ENCODE measurements around the gene ELP4. TPM values are rescaled to one million over a fixed set of nuclear protein-coding genes. Genes with fewer than 3 reads are reported as not detected.

Gene ELP4
- total and polyA plus RNA-seq, 9 of the 15 experiments (the other 6 are each of a cell fraction or from before 2014, with no cell fraction given): 24.1 to 60.3 (median 38.7) TPM

DNA sequence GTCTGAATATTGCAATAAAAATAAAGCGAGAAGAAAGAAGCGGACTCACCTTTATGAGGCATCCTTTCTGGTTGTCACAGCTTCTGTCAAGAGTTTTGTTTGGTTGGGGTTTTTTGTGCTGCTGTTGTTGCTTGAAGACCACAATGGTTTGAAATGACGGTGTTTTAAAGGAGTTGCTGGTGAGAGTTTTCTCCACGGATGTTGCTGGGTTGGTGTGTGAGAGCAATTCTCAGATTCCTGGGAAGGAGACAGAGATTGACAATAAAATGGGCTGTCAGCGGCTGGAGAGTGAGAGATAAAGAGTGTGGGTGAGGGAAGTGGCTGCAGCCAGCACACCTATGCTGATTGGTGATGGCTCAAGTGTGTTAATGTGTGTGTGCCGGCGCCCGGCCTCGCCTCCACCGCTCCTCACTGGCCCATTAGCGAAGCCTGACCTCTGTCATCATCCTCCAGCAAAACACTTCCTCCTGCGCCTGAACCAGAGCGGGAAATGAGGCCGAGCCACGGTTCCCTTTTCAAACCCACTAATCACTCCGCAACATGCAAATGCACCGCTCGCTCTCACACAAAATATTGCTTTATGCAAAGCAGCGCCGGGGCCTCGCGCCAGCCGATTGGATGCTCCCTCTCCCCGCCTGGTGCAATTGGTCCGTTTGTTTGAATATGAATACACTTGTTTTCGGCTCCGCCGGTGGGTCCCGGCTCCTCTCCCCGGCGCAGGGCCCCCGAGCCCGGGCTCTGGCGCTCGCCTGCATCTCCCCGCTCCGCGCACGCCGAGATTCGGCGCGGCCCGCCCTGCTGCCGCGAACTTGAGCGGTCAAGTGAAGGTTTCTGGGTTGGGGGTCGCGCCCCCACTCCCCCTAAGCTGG, 301.4 kb downstream of the ELP4 start, which contains the start of gene PAX6 (continued):
- TF ChIP-seq, protein P1, sequence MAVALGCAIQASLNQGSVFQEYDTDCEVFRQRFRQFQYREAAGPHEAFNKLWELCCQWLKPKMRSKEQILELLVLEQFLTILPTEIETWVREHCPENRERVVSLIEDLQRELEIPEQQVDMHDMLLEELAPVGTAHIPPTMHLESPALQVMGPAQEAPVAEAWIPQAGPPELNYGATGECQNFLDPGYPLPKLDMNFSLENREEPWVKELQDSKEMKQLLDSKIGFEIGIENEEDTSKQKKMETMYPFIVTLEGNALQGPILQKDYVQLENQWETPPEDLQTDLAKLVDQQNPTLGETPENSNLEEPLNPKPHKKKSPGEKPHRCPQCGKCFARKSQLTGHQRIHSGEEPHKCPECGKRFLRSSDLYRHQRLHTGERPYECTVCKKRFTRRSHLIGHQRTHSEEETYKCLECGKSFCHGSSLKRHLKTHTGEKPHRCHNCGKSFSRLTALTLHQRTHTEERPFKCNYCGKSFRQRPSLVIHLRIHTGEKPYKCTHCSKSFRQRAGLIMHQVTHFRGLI (CRISPR knock-in tag; IDR thresholded peaks at IDR 0.05): no peak
- peak; percentile 78 to 87 for TF ChIP-seq E2F6 (IDR thresholded peaks at IDR 0.05; ENCODE audit: borderline replicate concordance in 1 of 2, extremely low read depth in 1 of 2, insufficient read depth in 1 of 2, insufficient read length in 1 of 2, low read depth in 1 of 2, low read length in 1 of 2, poor library complexity in 1 of 2, severe bottlenecking in 1 of 2)
- no peak for TF ChIP-seq CHD4 (IDR thresholded peaks at IDR 0.05; ENCODE audit: insufficient read depth, insufficient replicate concordance, low read depth, low read length, poor library complexity, severe bottlenecking)
- TF ChIP-seq SMC3 (conservative IDR thresholded peaks at IDR 0.05; ENCODE audit: insufficient read depth, low read depth, low read length): 0 out of 2 replicates have a peak, but pooled peaks have one; percentile 5
- TF ChIP-seq ZEB2 (IDR thresholded peaks at IDR 0.05): peak; percentile 77; the same call in 1 of the 2 replicates
- TF ChIP-seq CC2D1A (IDR thresholded peaks at IDR 0.05): peak; percentile 46; the same call in 1 of the 2 replicates
- peak; percentile 21; the same call in 1 of the 2 replicates for TF ChIP-seq JUN (IDR thresholded peaks at IDR 0.05; ENCODE audit: borderline replicate concordance, low read depth, low read length)
- TF ChIP-seq JUN (CRISPR knock-in tag; IDR thresholded peaks at IDR 0.05; ENCODE audit: borderline replicate concordance): no peak
- TF ChIP-seq NFATC3 (IDR thresholded peaks at IDR 0.05): no peak
- TF ChIP-seq GATAD2A (IDR thresholded peaks at IDR 0.05): no peak
- TF ChIP-seq, protein P2, sequence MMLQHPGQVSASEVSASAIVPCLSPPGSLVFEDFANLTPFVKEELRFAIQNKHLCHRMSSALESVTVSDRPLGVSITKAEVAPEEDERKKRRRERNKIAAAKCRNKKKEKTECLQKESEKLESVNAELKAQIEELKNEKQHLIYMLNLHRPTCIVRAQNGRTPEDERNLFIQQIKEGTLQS (IDR thresholded peaks at IDR 0.05): peak; percentile 69; the same call in 1 of the 2 replicates
- TF ChIP-seq, protein P2 (CRISPR knock-in tag; conservative IDR thresholded peaks at IDR 0.05): no peak
- peak in 1 of 2 experiments; percentile 8; a peak in 2 of 4 replicates for TF ChIP-seq RAD21 (CRISPR knock-in tag; conservative IDR thresholded peaks at IDR 0.05 in 1 of 2, IDR thresholded peaks at IDR 0.05 in 1 of 2)
- no peak for TF ChIP-seq ZNF764 (CRISPR knock-in tag; IDR thresholded peaks at IDR 0.05; ENCODE audit: low read depth)
- TF ChIP-seq ZNF639 (CRISPR knock-in tag; conservative IDR thresholded peaks at IDR 0.05 in 1 of 2, IDR thresholded peaks at IDR 0.05 in 1 of 2): no peak
- no peak for TF ChIP-seq SNIP1 (IDR thresholded peaks at IDR 0.05; ENCODE audit: low read depth)
- peak; percentile 50; the same call in 1 of the 2 replicates for TF ChIP-seq SOX6 (IDR thresholded peaks at IDR 0.05)
- TF ChIP-seq MTA2 (IDR thresholded peaks at IDR 0.05; ENCODE audit: low read depth): no peak
- TF ChIP-seq JUND (IDR thresholded peaks at IDR 0.05; ENCODE audit: borderline replicate concordance, low read depth, low read length): peak; percentile 47
- peak; percentile 47; the same call in 1 of the 3 replicates for TF ChIP-seq JUND (tag; IDR thresholded peaks at IDR 0.05; ENCODE audit: borderline replicate concordance, low read depth, low read length)

Measured in K562 (cell line).